Left hindlimb (tissue), 1 donor: ENCODE measurements around the gene CTU1.

Source experiments
- DNase-seq: peaks from one replicate; pipeline ENCODE4 v3.0.0-alpha.2; 2018

The CTU1 gene

DNA sequence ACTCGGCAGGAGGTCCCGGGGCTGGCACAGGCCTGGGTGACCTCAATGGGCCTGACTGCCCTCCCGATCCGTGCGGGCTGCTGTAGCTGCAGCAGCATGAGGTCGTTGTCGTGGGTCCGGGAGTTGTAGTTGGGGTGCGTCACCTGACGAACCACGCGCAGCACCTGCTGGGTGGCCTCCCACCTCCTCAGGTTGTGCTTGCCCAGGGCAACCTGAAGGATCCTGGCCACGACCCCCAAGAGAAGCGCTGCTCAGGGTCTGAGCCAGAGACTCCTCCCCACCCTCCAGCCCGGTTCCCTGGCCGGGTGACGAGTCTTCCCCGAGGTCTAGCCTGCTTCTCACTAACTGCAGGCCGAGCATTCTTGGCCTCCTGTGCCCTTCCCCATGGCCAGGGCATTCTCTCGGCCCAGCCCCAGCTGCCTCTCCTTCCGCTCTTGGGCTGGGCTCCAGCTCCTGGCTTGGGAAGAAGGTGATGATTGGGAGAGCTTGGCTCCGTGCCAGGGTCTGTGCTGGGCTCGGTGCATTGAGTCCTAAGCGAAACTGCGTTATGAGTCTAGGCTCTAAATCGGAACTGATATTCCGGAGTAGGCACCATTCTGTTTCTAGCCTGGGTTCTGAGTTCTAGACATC is 28.6 kb downstream of the CTU1 start:
- no peak for DNase-seq

DNA sequence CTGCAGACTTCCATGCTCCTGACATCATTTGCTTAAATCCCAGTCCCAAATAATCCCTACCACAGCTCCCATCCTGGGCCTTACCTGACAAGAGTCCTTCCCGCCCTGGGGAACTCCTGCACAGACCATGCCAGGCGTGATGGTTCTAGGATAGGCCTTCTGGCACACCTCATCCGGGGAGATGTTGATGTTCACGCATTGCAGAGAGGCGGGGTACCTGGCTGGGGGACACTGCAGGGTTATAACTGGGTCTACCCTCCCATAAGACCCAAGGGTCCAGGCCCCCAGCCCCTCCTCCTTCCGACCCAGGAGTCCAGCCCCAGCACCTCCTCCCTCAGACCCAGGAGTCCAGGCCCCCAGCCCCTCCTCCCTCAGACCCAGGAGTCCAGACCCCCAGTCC is 29.5 kb downstream of the CTU1 start:
- DNase-seq = no peak

DNA sequence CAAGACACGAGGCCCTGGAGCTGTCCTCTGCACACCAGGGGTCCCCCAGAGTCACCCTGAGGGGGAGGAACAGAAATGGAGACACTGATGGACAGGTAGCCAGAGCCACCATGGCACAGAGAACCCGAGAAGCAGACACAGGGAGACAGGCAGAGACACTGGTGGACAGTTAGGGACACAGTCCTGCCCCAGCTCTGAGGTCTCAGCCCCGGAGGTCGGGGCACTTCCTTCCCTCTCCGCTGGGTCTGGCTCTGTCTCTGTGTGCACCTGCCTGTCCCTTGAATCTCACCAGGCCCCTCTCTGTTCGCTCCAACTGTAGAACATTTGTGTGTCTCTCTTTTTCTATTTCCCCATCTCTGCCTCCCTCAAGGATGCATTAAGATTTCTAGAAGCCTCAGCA is 30.1 kb downstream of the CTU1 start:
- DNase-seq = no peak

DNA sequence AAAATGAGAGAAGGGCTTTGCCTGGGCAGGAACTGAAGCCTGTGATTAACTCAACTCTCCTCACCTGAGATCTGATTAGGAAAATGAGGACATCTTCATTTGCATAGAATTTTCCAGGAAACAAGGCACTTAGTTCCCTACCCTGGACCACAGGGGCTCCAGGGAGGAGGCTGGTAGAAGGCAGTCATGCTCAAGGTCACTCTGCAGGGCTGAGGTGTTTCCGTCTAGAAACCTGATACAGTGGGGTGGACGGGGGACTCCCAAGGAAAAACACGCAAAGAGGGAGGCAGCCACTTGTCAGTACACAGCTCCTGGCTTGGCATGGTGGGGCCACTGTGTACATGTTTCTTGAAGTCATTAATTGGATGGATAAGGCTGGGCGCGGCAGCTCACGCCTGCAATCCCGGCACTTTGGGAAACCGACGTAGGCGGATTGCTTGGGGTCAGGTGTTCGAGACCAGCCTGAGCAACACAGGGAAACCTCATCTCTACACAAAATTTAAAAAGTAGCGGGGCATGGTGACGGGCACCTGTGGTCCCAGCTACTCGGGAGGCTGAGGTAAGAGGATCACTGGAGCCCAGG is 31.5 kb downstream of the CTU1 start:
- no peak for DNase-seq

DNA sequence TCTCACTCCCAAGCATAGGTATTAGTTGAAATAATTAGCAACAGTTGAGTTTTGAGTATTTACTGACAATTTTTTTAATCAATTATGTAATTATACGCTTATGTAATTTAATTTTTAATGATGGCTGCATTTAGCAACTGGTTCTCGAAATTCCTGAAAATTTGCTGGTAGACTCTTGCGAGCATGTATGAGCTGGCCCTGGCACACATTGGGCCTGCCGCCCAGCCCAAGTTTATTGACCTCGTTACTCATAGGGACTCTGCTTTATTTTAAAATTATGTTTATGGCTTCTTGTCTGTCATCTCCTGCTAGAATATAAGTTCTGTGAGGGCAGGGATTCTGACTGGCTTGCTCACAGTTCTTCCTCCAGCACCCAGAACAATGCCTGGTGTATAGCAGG is 32.2 kb downstream of the CTU1 start:
- no peak for DNase-seq

DNA sequence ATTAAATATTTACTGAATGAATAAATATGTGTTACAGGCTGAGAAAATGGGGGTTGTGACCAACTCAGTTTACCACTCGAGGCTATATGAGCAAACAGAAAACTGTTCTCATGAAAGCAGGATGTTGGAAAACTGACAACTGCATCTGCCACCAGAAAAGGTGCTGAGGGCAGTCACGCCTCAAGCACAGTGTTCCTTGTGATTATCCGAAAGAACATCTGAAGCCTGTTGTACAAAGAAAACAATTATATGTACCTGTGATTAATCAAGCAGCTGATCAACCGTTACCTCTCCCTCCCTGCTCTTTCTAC is 37.2 kb downstream of the CTU1 start:
- DNase-seq = no peak

DNA sequence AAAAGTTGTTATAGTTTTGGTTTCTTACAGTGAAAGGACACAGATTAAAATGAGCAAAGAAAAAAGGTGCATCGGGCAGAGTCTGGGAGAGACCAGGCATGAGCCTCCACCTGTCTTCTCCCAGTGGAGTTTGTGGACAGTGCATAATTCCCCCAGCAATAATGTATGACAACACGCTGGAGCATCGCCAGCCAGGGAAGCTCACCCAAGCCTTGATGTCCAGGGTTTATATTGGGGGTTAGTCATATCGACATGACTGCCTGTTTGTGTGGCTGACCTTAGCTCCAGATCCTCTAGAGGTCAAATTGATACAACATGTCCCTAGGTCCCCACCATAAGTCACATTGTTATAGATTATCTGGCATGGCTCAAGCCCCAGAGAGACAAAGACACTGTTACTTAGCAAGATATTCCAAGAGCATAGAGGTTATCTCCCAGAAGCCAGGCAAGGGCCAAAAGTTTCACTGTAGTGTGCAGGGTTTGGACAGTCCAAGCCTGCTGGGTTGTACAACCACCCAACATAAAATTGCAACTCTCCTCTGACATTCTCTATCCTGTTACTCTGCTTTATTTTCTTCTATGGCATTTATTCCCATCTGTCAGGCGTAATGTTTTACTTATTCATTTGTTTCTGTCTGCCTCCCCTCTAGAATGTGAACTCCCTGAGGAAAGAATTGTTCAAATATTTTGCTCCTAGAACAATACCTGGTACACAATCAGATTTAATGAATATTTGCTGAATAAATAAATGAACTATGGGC is 37.7 kb downstream of the CTU1 start:
- no peak for DNase-seq

DNA sequence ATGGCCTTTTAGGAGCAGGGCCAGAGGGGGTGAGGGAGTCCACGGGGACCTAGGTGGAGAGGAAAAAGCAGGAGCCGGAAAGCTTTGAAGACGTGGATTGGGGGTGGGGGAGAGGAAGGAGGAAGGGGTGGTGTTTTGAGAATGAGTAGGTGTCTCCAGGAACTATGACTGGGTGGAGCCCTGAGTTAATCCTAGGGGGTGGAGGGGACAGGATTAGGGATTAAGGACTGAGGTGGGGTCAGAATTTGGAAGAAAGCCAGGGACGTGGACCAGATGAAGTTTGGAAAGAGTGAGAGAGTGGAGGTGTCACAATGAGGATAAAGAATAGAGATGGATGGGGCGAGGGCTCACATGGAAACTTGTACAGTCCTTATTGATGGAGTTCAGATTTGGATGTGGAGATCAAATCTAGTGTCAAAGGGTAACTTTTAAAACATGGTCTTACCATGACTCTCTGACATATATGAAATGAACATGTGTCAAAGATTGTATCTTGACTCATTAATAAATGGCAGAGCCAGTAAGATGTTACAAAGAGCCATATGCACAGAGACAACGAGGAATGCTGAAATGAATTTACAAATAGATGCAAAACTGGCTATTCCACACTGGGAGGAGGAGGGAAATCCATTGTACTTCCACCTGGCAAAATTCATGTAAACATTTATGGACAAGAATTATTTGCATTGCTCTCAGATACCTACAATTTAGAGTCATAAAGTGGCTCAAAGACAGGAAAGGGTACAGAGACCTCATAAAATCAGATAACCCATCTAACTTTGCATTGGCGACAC is 41.6 kb downstream of the CTU1 start:
- no peak for DNase-seq

DNA sequence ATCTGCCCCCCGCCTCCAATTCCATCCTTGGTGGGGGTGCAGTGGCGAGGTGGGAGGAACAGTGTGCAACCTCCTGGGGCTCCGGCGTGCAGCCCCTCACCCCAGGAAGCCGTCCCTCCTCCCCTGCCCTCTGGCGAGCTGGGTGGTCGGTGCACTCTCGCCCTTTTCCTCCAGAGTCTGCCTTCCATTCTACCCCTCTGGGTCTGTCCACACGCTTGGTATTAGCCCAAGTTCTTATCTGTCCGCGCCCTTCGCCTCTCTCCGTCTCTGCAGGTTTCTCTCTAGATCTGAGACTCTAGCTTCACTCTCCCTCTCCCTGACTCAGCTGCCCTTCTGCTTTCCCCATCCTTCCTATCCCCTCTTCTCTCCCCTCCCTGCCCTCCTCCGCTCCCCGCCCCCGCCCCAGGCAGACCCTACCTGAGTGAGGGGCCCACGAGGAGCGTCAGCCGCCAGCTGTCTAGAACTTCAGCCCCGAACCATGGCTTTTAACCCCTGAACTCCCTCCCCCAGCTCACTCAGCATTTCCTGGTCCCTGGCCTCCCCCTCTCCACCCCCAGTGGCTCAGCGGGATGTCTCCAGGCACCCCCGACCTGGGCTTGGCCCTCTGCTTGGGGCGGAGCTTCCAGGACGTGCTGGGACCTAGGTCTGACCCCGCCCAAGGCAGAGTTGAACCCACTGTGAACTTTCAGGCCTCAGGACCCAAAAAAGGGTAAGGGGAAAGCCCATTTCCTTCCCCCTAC is 42.8 kb downstream of the CTU1 start:
- no peak for DNase-seq

DNA sequence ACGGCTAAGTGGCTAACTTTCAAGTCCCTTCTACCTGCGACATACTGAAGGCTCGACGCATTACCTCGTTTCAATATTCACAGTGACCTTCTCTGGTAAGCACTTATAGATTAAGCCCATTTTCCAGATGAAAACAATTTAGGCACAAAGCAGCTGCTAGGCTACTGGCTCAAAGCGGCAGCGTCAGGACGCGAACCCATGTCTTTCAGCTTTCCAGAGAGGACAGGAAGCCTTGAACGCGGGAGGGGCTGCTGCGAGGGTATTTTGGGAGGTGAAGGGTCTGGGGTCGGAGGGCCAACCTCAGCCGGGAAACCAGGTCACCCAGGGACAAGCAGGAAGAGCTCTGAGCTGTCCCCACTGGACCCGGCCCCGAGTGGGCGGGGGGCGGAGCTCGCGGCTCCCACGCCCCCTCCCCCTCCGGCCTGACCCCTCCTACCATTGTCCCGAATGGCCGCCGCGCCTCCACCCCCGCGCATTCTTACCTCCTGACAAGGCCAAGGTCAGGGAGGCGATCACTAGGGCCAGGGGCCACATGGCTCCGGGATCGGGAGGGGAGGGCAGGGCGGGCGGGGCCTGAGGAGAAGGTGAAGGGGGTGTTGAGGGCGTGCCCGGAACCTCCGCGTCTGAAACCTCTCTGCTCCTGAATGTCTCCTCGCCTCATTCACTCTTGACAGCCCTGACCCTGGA is 43.5 kb downstream of the CTU1 start, which contains the start of gene KLK13:
Gene KLK13 (minus strand): TSS at position 559 of the 687 bp plus-strand sequence. CDS start 25 bp downstream, at position 534.
- DNase-seq = no peak

DNA sequence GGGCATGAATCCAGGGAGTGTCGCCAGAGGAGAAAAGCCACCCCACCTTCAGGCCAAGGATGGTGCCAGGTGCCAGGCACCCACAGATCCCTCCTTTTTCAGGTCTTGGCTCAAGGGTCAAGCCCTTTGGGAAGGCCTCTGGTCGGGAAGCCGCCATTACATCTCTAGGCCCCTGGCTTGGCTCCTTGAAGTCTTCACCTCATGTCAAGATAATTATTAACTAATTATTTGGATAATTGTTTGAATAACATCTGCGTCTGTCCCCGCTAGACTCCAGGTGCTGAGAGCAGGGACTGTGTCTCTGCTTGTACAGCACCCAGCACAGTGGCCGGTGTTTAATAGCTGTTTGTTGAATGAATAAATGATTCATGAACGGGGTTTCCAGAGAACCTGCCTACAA is 44.5 kb downstream of the CTU1 start:
- no peak for DNase-seq

DNA sequence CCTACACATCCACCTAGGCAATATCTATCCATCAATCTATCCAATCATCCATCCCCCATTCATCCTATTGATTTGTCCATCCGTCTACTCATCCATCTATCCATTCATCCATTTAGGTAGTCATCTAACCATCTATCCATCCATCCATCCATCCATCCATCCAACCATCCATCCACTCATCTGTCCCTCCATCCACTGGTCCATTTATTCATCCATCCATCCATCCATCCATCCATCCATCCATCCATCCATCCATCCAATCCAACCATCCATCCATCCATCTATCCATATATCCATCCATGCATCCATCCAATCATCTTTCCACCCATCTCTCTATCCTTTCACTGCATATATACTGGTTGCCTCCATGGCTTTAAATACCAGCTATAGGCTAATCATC is 47.2 kb downstream of the CTU1 start:
- no peak for DNase-seq

DNA sequence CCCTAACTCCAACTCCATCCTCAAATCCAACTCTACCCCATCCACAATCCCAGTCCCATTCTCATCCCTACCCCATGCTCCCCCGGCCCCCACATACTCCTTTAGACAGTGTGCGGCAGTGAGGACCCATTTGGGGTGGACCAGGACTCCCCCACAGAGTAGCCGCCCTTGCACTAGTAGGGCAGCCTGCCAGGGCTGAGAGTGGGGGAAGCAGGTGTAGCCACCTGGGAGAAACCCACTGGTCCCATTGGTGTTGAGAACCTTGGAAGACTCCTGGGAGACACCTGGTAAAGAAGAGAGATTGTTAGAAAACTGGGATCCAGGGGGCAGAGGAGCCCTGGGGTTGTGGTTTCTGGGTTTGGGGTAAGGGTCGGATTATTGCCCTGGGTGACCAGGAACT is 47.9 kb downstream of the CTU1 start:
- DNase-seq = no peak

DNA sequence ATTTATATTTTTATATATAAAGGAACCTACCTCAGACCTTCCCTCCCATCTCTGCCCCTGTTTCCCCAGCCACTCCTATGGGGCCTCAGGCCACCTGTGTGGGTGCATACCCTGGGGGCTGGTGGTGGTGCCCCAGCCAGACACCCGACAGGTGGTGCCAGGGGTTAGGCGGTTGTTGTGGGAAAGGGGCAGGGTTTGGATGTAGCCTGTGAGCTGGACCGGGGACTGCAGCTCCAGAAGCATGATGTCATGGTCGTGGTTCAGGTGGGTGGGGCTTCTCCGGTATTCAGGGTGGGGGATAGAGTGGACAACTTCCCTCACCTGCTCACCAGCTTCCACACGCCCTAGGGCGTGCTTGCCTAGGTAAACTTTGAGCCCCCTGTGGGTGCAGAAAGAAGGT is 48.5 kb downstream of the CTU1 start:
- DNase-seq = no peak

DNA sequence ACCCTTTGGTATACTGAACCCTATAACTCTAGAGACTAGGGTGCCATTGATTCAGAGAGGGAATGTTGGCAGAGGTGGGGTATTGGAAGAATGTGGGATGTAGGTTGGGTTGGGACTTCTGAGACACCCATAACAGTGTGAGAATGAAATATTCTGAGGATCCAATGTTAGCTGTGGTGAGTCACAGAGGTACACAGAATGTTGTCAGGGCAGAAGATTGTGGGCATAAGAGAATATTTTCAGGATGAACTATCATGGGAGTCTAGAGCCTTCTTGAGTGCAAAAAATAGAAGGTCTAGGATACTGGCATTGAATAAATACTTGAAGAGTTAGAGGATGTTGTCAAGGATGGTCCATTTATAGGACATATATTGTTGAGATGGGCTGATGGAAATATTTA is 52.3 kb downstream of the CTU1 start:
- DNase-seq = no peak
